ENCODE data around the gene KIF13A.
"Not testable (repeated sequence)": the region's sequence is repeated elsewhere in the genome, so short reads cannot be mapped to it uniquely, and the experiment has no call there.

KIF13A gene

DNA sequence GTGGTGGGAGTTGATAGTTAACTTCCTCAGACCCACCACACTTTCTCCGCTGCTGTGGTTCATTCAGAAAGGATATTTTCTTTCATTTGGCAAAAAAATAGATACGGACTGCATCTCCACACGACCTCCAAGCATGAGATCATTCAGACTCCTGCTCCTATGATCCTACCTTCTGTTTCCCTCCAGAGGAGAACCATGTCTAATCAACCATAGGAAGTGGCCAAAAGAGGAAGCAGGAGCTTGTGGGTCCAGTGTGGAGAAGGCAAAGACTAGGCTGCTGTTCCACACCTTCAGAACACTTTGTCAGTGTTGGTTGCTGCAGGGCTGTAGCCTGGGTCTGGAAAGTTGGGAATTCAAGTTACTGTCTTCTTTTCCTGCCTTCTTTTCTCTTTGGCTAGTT is 10.6 kb upstream of the KIF13A start:
- no peak for DNase-seq

DNA sequence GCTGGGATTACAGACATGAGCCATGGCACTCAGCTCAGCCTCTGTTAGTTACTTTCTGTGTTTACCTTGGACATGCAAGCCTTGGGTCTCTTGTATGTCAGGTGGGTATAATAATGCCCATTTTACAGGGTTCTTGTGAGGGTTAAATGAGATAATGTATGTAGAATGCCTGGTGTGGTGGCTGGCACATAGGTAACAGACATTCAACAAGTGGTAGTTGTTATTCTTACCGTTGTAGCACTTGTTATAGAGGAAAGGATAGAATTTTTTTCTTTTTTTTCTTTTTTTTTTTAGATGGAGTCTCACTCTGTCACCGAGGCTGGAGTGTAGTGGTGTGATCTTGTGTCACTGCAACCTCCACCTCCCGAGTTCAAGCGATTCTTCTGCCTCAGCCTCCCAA is 8.0 kb upstream of the KIF13A start:
- DNase-seq, result no peak

DNA sequence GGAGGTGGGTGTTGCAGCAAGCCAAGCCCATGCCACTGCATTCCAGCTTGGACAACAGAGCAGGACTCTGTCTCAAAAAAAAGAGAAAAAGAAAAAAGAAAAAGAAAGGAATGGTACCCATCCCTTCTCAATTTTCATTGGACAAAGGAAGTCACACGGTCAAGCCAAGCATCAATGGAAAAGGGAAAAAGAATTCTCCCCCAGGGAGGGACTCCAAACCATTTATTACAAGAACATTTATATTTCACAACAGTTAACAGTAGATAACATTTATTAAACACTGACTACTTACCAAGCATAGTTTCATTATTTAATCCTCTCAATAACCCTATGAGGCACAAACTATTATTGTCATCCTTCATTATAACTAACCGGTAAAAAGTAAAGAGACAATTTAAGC is 6.6 kb upstream of the KIF13A start:
- DNase-seq, result peak; percentile 34

DNA sequence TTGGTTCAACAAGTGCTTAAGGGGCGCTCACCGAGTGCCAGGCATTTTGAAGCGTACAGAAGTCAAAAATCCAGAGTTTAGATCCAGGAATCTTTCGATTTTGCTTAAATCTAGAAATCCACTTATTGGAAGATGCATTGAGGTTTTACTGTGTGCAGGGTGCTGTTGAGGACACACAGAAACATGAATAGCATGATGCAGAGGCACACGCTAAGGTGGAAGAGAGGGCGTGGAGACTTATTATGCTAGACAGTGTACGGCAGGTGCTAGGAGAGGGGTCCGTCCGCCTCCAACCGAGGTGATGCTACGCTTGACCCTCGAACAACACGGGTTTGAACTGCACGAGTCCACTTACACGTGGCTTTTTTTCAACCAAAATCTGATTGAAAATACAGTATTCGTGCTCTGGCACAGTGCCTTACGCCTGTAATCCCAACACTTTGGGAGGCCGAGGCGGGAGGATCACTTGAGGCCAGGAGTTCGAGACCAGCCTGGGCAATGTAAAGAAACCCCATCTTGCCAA is 1.0 kb upstream of the KIF13A start:
- DNase-seq, result no peak

- DNase-seq, result peak; percentile 67
Measured at GRCh38 chr6:17987697-17988421, 424 bp upstream of the KIF13A start.

- peak; percentile 49 for DNase-seq
Measured at GRCh38 chr6:17986656-17987446, 584 bp downstream of the KIF13A start.

DNA sequence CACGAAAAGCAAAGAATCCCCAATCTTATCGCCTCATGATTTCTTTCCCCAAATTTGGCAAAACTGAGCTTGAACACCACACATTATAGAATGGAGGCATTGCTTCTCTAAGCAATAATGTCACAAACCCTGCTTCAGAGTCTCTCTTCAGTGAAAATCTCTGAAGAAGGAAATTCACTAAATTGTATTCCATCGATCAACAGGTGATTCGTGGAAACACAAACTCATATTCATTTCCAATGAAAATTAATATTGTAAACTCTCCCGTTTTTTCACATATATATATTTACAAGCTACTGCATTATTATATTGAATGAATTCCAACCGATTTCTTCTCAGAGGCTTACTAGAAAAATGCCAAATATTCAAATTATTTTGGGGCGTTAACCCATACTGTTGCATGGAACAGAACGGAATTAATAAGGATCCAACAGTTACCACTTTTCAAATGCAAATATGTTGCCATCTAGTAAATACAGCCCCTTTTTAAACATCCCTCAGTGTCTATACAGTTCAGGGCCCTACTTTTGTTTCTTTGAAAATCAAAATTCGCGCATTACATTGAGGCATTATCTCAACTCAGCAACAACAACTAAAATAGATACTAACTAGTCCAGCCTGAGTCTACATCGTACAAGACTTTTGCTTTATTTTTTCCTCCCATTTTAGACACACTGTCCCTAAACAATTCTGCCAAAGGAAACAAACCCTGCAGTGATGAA is 1.3 kb downstream of the KIF13A start:
- DNase-seq, result no peak

GRCh38 chr6:17984812-17985670 is 2.4 kb downstream of the KIF13A start:
- no peak for DNase-seq

GRCh38 chr6:17984399-17984798 is 3.0 kb downstream of the KIF13A start:
- no peak for DNase-seq

DNA sequence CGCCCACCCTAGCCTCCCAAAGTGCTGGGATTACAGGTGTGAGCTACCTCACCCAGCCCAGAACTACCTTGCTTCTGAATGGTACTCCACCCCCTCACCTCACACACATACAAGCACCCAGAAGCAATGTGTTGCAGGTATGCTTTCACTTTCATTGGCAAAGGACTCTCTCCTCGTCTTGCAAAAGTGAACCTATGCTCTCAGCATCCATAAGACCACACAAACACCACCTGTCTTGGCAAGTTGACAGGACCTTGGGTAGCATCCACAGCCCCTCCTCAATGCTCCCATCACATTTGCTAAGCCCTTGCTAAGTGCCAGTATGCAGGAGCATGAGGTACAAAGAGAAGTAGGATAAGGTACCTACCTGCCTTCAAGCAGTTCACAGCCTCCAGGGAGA is 3.7 kb downstream of the KIF13A start:
- DNase-seq, result no peak

DNA sequence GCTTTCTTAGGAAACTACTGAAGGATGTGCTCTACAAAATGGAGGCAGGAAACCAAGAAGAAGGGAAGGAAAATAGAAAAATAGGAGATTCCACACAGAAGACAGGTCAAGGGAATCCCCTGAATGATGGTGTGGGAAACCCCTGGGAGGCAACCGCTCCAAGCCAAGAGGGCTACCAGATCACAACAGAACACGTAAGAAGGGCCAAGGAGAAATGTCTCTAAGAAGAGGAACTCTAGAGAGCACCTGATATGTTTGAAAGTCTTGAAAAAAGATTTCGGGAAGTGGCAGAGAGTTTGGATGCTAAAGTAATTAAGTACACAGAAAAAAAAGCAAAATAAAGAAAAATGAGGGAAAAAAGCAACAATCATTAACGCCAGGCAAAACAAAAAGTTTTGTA is 7.1 kb downstream of the KIF13A start:
- no peak for DNase-seq

DNA sequence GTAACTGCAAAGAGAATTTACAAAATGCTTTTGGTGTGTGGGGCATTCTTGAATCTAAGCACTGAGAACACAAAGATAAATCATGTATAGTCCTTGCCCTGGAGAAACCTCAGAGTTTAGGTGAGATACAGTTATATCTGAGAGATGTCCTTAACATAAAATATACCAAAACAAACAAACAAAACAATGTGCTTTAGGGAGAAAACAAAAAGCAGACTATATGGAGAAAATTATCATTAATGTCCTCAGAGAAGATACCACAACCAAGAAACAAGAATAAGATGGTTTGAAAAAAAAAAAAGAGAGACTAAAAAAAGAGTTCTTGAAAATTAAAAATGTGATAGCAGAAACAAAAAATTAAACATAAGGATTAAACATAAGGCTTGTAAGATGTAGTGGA is 8.0 kb downstream of the KIF13A start:
- DNase-seq, result no peak

- DNase-seq, result not testable (repeated sequence)
Measured at GRCh38 chr6:17976258-17976657, 11.2 kb downstream of the KIF13A start.

GRCh38 chr6:17974570-17975368 is 12.7 kb downstream of the KIF13A start:
- no peak for DNase-seq

DNA sequence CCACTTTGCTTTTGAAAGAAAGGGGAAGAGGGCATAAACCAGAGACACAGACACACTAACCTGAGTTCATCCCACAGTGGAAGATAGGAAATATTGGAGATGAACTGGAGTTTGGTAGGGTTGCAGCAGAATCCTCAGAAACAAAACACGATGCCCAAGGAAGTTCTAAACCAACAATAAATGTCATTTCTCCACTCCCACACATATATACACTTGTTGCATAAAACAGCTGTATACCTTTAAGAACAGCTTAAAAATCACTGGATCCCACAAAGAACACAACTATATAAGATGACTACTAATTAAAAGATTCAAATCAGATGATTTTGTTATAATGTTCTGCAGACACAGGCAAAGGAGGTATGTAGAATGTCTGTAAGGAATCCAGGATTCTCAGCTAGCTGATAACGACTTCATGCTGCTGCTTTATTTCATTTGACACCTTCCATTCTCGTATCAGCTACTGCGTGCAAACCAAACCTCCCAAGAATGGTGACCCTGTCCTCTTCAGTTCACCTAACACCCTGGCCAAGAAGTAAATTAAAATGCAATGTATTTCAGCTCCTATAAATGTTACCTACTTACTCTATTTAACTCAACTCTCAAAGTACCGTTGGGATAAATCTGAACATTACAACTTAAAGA is 14.3 kb downstream of the KIF13A start:
- no peak for DNase-seq

- no peak for DNase-seq
Measured at GRCh38 chr6:17972074-17972952, 15.1 kb downstream of the KIF13A start.

- peak; percentile 81 for DNase-seq
Measured at GRCh38 chr6:17971128-17972073, 16.0 kb downstream of the KIF13A start.

DNA sequence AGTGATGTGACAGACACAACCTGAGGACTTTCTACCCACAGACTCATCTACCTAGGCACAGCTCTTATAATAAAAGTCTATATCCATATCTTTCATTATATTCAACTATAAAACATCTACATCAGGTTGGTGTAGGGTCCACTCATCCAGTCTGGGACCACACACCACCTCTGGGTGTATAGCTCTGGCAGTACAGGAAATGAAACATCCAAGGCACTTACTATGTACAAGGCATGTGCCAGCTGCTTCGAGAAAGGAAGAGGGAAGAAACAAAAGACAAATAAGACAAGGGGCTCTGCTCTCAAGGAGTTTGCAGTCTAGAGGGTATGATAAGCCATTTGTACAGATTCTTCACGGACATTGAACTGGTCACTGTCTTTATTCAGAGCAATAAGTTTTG is 18.6 kb downstream of the KIF13A start:
- no peak for DNase-seq
